PC-9 (cell line): ENCODE measurements around the gene EFCAB11. TPM values are rescaled to one million over a fixed set of nuclear protein-coding genes. Genes with fewer than 3 reads are reported as not detected.

ENCODE experiments used
- BruUV-seq: library from RNA; stranded (reverse); fragments of 400-500 nt; replicated peaks from 2 replicates; lab custom pipeline; 2021; lab: Mats Ljungman, UMichigan
- CTCF ChIA-PET: fragments of 300-600 bp; sonication (Branson Sonifier 250); formaldehyde crosslinking; loops from one replicate; lab custom pipeline; 2022; ENCODE audit warnings: antibody characterized with exemption; lab: Charles Lee
- POLR2A ChIA-PET: fragments of 300-600 bp; sonication (Branson Sonifier 250); formaldehyde crosslinking; loops from one replicate; lab custom pipeline; 2022; ENCODE audit warnings: antibody characterized with exemption; ENCODE audit not compliant: unreplicated experiment; lab: Charles Lee
- DNase-seq, 2 experiments: peaks; one replicate each; pipeline versions ENCODE4 v3.0.0 to v3.0.0-alpha.2; 2015 to 2022; ENCODE audit warnings: mixed read lengths in 1 of 2
- H2AFZ ChIP-seq: fragments of 200-600 bp; sonication (generic); 2 replicates; pipeline ENCODE4 v1.8.1; 2017; ENCODE audit warnings: antibody characterized with exemption
- H3F3A ChIP-seq: fragments of 200-600 bp; sonication (generic); 2 replicates; pipeline ENCODE4 v1.8.1; 2017; ENCODE audit warnings: antibody characterized with exemption, mild to moderate bottlenecking, low read depth; ENCODE audit not compliant: insufficient read depth
- H3K27ac ChIP-seq: fragments of 200-600 bp; sonication (generic); 2 replicates; pipeline ENCODE4 v1.6.1; 2016; ENCODE audit warnings: mixed run types
- H3K27me3 ChIP-seq: fragments of 200-600 bp; sonication (generic); 2 replicates; pipeline ENCODE4 v1.6.1; 2016; ENCODE audit warnings: low read depth, mixed run types; ENCODE audit not compliant: insufficient read depth
- H3K36me3 ChIP-seq: fragments of 200-600 bp; sonication (generic); 2 replicates; pipeline ENCODE4 v1.6.1; 2016; ENCODE audit warnings: low read depth, mixed run types
- H3K4me1 ChIP-seq: fragments of 200-600 bp; sonication (generic); replicated peaks from 2 replicates; pipeline ENCODE4 v1.6.1; 2016; ENCODE audit warnings: mixed run types; ENCODE audit not compliant: insufficient read depth
- H3K4me2 ChIP-seq: fragments of 200-600 bp; sonication (generic); 2 replicates; pipeline ENCODE4 v1.6.1; 2017; ENCODE audit warnings: mixed run types
- H3K4me3 ChIP-seq: fragments of 200-600 bp; sonication (generic); 2 replicates; pipeline ENCODE4 v1.6.1; 2016; ENCODE audit warnings: mixed run types
- H3K79me2 ChIP-seq: fragments of 200-600 bp; sonication (generic); 2 replicates; pipeline ENCODE4 v1.6.1; 2017; ENCODE audit warnings: low read depth, mixed run types
- H3K9me2 ChIP-seq: fragments of 200-600 bp; sonication (generic); 2 replicates; pipeline ENCODE4 v1.8.1; 2017; ENCODE audit warnings: mild to moderate bottlenecking; ENCODE audit not compliant: insufficient read depth
- H3K9me3 ChIP-seq: fragments of 200-600 bp; sonication (generic); 2 replicates; pipeline ENCODE4 v1.8.1; 2016; ENCODE audit warnings: low read depth; ENCODE audit not compliant: insufficient read depth
- H4K20me1 ChIP-seq: fragments of 200-600 bp; sonication (generic); 2 replicates; pipeline ENCODE4 v1.8.1; 2017; ENCODE audit not compliant: insufficient read depth
- EZH2 ChIP-seq: fragments of 200-600 bp; sonication (generic); IDR thresholded peaks from 2 replicates; pipeline ENCODE4 v1.8.0; 2017; ENCODE audit warnings: antibody characterized with exemption, low read depth
- intact Hi-C: fragments of 100-400 bp; cut with micrococcal nuclease; formaldehyde crosslinking; loops from one replicate; pipeline ENCODE4 v1.10.0; 2022; ENCODE audit not compliant: unreplicated experiment
- total RNA-seq: library from RNA; stranded (reverse); gene quantifications from 2 replicates; pipeline ENCODE4 v1.2.3, GENCODE V29; 2021
- TF ChIP-seq, protein P1 (sequence below): fragments of 200-600 bp; sonication (generic); conservative IDR thresholded peaks from 2 replicates; pipeline ENCODE4 v1.6.1; 2017; ENCODE audit warnings: mixed run types, antibody characterized with exemption, mild to moderate bottlenecking, moderate library complexity

Gene EFCAB11
- total RNA-seq, 1 experiment from 2014 or later, result 8.4 TPM

DNA sequence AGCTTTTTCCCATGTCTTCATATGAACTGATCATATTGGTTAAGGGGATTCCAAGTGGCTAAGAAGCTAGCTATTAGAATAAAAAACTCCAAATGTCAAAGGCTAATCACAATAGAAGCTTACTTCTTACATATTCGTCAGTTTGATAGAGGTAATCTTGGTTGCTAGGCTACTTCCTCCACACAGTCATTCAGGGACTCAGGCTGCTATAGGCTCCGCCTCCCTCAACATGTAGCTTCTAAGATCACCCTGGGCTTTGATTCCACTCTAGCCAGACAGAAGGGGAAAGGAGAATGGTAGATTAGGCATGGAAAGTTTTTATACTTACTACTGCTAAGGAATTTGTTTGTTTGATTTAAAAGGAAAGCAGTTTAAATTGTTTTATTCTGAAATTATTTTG lies 207.9 kb downstream of the EFCAB11 start:
- POLR2A ChIA-PET, result no interaction called here
- H3K9me2 ChIP-seq, result no peaks in the 10 kb centered on the region
- no peaks in the 10 kb centered on the region for H3K4me1 ChIP-seq

DNA sequence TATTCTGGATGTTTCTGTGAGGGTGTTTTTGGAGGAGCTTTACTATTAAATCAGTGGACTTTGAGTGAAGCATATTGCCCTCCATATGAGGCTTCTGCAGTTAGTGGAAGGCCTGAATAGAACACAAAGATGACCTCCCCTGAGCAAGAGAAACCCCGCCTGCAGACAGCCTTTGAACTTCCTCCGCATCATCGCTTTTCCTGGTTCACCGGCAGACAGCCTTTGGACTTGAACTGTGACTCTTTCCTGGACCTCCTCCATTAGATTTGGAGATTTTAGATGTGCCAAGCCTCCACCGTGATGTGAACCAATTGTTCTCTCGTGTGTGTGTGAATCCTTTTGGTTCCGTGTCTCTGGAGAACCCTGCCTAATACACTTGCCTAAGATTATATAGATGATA lies 208.4 kb downstream of the EFCAB11 start:
- no peaks in the 10 kb centered on the region for H3K9me2 ChIP-seq
- POLR2A ChIA-PET, result no interaction called here
- no peak overlapping the region for H3K4me2 ChIP-seq
- no peak overlapping the region for H3K27ac ChIP-seq
- DNase-seq, result no peak
- no peaks in the 10 kb centered on the region for H3K79me2 ChIP-seq
- no peaks in the 10 kb centered on the region for H4K20me1 ChIP-seq
- CTCF ChIA-PET, result no interaction called here
- no peaks in the 10 kb centered on the region for H3K9me3 ChIP-seq
- no peaks in the 10 kb centered on the region for H3K36me3 ChIP-seq
- H3F3A ChIP-seq, result no peaks in the 10 kb centered on the region
- no peak overlapping the region for H3K4me3 ChIP-seq
- no peak for TF ChIP-seq EZH2
- TF ChIP-seq, protein P1, sequence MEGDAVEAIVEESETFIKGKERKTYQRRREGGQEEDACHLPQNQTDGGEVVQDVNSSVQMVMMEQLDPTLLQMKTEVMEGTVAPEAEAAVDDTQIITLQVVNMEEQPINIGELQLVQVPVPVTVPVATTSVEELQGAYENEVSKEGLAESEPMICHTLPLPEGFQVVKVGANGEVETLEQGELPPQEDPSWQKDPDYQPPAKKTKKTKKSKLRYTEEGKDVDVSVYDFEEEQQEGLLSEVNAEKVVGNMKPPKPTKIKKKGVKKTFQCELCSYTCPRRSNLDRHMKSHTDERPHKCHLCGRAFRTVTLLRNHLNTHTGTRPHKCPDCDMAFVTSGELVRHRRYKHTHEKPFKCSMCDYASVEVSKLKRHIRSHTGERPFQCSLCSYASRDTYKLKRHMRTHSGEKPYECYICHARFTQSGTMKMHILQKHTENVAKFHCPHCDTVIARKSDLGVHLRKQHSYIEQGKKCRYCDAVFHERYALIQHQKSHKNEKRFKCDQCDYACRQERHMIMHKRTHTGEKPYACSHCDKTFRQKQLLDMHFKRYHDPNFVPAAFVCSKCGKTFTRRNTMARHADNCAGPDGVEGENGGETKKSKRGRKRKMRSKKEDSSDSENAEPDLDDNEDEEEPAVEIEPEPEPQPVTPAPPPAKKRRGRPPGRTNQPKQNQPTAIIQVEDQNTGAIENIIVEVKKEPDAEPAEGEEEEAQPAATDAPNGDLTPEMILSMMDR, result no peak
- no peaks in the 10 kb centered on the region for H3K27me3 ChIP-seq
- BruUV-seq, result no TSS peak
- H2AFZ ChIP-seq, result no peak overlapping the region
- intact Hi-C loops, result no loop called here
- H3K4me1 ChIP-seq, result no peaks in the 10 kb centered on the region

More for the DNA sequence above, 207.9 kb downstream of the EFCAB11 start:
- TF ChIP-seq, protein P1, result no peak
- TF ChIP-seq EZH2, result no peak
- Histone ChIP-seq H3K4me3 (no peak overlapping the region), H2AFZ (no peak overlapping the region), H3K4me2 (no peak overlapping the region), H3K9me3 (no peaks in the 10 kb centered on the region), H3K79me2 (no peaks in the 10 kb centered on the region), H3K27me3 (no peaks in the 10 kb centered on the region), H3K27ac (no peak overlapping the region), H4K20me1 (no peaks in the 10 kb centered on the region), H3K36me3 (no peaks in the 10 kb centered on the region), H3F3A (no peaks in the 10 kb centered on the region)
- CTCF ChIA-PET, result no interaction called here
- DNase-seq, result no peak
- no TSS peak for BruUV-seq
- intact Hi-C loops, result no loop called here

Other genes starting within 250 kb of the EFCAB11 start
- gene TDP1, start 1.2 kb upstream of the EFCAB11 start, total RNA-seq, result 12.6 and 12.8 TPM in 2 replicates
- not detected in 2 replicates for gene KCNK13, start 107.3 kb upstream of the EFCAB11 start, total RNA-seq